NCI-H460 (cell line): ENCODE results near the gene WHAMM. TPM values are rescaled to one million over a fixed set of nuclear protein-coding genes. Genes with fewer than 3 reads are reported as not detected.
"Not testable (repeated sequence)": the region's sequence is repeated elsewhere in the genome, so short reads cannot be mapped to it uniquely, and the experiment has no call there.

Experiments
- DNase-seq: peaks from one replicate; pipeline ENCODE4 v3.0.0-alpha.2; 2016; ENCODE audit warnings: low read depth; ENCODE audit errors: extremely low read depth
- total RNA-seq: library from RNA; depleted of rRNA; stranded (reverse); fragments of >200 nt; shearing (Covaris generic); gene quantifications from 2 replicates; pipeline ENCODE4 v1.2.3, GENCODE V29; 2014

WHAMM gene
- total RNA-seq, 1 experiment from 2014 or later, result 4.4 TPM

- DNase-seq, result no peak
Measured at GRCh38 chr15:82799183-82799841, 10.1 kb upstream of the WHAMM start.

DNA sequence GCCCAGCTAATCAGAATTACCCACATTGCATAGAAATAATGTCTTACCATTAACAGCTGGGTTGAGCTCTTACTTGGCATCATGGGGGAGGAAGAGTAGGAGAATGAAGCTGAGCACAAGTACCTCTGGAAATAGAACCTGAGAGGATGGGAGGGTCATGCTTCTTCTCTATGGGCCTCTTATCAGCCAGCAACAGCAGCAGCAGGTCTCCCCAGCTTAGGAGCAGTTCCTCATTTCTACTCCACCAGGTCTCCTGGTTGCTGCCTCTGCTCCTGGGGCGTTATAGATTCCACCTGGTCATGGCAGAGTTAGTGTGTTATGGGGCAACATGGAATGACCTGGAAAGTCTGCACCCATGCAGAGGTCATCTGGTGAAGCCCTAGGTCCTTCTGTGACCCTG is 6.9 kb upstream of the WHAMM start:
- DNase-seq, result no peak

GRCh38 chr15:82803793-82804574 is 5.4 kb upstream of the WHAMM start:
- no peak for DNase-seq

GRCh38 chr15:82804575-82804949 is 4.9 kb upstream of the WHAMM start:
- no peak for DNase-seq

- DNase-seq, result no peak
Measured at GRCh38 chr15:82805994-82806406, 3.4 kb upstream of the WHAMM start, which contains the start of gene FSD2. Gene FSD2 (minus strand): TSS chr15:82806069. CDS start chr15:82787390, 18,679 bp downstream.

- DNase-seq, result no peak
Measured at GRCh38 chr15:82807920-82808633, 1.4 kb upstream of the WHAMM start.

DNA sequence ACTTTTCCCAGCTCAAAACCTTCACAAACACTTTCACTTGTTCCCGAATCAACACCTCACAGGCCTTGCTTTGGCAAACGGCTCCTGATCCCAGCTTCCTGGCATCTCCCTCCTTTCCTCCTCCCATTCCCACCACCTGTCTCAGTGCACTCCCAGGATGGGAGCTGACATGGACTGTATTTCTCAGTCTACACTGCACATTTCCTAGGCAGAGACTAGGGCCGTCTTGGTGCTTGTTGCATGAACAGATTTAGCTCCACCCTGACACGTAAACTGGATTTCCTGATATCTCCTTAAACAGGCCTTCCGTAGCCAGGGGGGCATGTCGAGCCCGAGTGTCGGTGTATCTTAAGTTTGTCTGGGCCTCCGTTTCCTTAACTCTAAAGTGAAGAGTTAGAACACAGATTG is 790 bp upstream of the WHAMM start:
- DNase-seq, result no peak

DNA sequence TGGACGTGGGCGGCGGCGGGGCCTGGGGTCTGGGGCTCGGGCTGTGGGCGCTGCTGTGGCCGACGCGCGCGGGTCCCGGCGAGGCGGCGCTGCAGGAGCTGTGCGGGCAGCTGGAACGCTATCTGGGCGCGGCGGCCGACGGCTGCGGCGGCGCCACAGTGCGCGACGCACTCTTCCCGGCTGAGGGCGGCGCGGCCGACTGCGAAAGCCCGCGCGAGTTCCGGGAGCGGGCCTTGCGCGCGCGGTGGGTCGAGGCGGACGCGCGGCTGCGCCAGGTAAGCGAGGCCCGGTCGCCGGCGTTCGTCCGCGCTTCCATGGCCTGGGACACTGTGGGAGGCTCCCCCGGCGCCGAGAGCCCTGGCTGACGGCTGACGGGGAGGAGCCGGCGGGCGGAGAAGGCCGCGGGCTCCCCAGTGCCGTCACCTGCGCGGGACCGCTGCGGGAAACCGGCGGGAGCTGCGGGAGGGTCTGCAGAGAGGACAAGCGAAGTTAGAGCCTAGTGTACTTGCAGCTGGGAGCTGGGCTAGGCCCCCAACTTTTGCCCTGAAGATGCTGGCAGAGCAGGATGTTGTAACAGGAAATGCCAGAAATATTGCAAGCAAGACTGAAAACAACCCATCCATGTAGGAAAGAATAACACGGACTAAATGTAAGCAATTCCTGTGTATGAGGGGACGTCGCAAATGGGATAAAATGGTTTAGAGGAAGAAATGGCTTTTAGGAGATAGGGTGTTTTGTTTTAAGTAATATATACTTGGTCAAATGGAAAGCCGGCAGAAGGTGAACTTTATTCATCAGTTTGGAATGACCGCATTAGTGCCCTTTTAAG is 847 bp downstream of the WHAMM start:
- no peak for DNase-seq

DNA sequence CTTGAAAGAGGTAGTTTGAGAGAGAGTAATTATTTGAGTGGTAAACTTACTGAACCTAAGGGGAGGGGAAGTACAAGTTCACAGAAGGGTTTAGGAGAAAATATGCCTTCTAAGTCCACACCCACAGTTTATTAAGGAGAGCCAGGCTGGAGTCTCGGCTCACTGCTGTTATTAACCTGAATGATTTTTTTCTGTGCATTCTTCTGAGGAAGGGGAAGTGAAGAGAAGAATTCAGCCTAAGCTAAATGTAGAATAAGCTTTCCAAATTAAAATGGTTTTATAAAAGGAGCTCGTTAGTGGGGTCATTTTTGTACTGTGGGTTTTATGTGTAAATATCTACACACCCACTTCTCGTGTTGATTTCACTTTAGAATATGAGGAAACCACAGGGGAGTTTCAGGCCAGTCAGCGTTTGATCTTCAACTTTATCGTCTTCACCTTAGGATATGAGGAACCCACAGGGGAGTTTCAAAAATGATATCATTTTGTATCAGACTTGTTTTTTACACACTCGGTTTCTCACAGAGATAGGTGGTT is 1.5 kb downstream of the WHAMM start:
- no peak for DNase-seq

GRCh38 chr15:82812994-82813393 is 3.6 kb downstream of the WHAMM start:
- DNase-seq, result no peak

- no peak for DNase-seq
Measured at GRCh38 chr15:82820128-82820527, 10.7 kb downstream of the WHAMM start.

DNA sequence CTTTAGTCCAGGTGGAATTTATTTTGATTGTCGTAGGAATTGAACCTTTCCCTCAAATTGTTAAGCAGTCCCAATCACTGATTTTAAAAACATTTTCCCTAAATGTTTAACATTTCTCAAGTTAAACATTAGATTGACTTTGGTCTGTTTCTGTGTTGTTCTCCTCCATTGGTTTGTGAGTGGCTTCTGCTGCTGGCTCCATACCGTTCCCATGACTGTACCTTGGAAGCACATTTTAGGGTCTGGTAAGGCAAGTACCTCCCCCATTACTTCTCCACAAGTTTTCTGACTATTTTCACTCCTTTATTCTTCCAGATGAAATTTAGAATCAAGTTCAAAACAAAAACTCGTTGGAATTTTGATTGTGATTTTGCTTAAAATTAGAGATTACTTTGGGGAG is 12.0 kb downstream of the WHAMM start:
- not testable (repeated sequence) for DNase-seq

- not testable (repeated sequence) for DNase-seq
Measured at GRCh38 chr15:82821851-82822250, 12.4 kb downstream of the WHAMM start.

DNA sequence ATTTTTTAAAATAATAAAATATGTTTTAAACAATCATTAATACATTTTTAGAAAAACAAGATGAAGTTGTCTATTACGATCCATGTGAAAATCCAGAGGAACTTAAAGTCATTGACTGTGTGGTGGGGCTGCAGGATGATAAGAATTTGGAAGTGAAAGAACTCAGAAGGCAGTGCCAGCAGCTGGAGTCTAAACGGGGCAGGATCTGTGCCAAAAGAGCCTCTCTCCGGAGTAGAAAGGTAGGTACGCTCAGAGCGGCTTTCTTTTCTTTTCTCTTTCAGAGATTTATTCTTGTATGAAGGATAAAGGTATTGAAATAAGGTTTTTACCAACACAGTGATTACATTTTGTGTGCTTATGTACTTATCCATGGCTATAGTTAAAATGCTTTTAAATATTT is 13.6 kb downstream of the WHAMM start:
- no peak for DNase-seq

DNA sequence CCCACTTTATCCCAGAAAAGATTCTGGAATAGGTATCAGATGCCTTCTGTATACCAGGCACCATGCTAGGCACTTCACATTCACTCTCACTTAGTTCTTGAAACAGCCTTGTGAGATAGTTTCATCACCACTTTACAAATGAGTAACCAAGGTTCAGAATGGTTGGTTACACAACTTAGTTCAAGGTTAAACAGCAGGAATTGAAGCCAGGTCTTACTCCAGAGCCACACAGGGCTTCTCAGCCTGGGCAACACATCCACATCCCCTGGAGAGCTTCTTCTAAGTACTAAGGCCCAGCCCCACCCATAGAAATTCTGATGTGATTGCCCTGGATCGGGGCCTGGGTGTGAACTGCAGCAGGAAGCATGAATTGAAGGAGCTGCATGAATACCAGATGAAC is 18.6 kb downstream of the WHAMM start:
- DNase-seq, result no peak

DNA sequence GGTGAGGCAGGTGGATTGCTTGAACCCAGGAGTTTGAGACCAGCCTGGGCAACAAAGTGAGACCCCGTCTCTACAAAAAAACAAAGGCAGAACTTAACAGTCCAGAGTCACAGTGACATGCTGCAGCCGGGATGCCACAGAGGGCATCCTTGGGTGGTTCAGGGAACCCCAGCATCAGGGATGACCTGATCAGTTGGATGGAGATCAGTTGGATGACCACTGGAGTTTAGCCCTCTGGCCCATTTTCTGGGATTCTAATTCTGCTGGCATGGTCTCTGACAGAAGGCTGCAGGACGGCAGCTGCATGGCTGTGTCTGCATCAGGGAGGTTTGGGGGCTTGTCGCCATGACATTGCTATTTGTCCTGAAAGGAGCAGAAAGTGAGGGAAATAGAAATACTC is 19.8 kb downstream of the WHAMM start:
- no peak for DNase-seq

- no peak for DNase-seq
Measured at GRCh38 chr15:82830427-82831173, 21.2 kb downstream of the WHAMM start.

GRCh38 chr15:82831894-82832600 is 22.6 kb downstream of the WHAMM start:
- DNase-seq, result no peak
